Endothelial cell of umbilical vein (primary cell): ENCODE results near the gene TXNDC2. TPM values are rescaled to one million over a fixed set of nuclear protein-coding genes. Genes with fewer than 3 reads are reported as not detected.

ENCODE experiments used
- BruUV-seq: library from RNA; stranded (reverse); fragments of 400-500 nt; replicated peaks from 2 replicates; lab custom pipeline; 2021; lab: Mats Ljungman, UMichigan
- CTCF ChIA-PET: fragments of 300-600, 350-600 bp; sonication (Branson Sonifier 250); formaldehyde crosslinking; loops from one replicate; lab custom pipeline; 2021; ENCODE audit warnings: antibody characterized with exemption, inconsistent platforms; lab: Charles Lee
- POLR2A ChIA-PET: fragments of 300-600, 350-600 bp; sonication (Branson Sonifier 250); formaldehyde crosslinking; loops from one replicate; lab custom pipeline; 2021; ENCODE audit warnings: antibody characterized with exemption, inconsistent platforms; lab: Charles Lee
- DNase-seq: peaks from one replicate; pipeline ENCODE4 v3.0.0-alpha.2; 2011; ENCODE audit warnings: low read depth, low spot score
- FAIRE-seq: peaks from 2 replicates; lab custom pipeline; 2011; peaks lifted over from hg19 to GRCh38; lab: Jason Lieb, UNC
- H2AFZ ChIP-seq: 2 replicates; pipeline ENCODE4 v1.6.0; 2012; ENCODE audit warnings: low read depth, low read length, control low read depth, inconsistent platforms
- H3K27ac ChIP-seq: 2 replicates; pipeline ENCODE4 v1.5.1; 2011; ENCODE audit warnings: low read depth, mild to moderate bottlenecking, control low read depth, low read length, moderate library complexity; ENCODE audit not compliant: insufficient read depth
- H3K27me3 ChIP-seq, 2 experiments: 2 replicates each; pipeline versions ENCODE4 v1.6.0 to v1.6.1; 2011; ENCODE audit warnings: low read length in 2 of 2, mixed read lengths in 1 of 2; ENCODE audit not compliant: control insufficient read depth in 2 of 2, insufficient read depth in 2 of 2
- H3K36me3 ChIP-seq, 2 experiments: 2 replicates in 1 of 2; 3 replicates in 1 of 2; pipeline ENCODE4 v1.5.1; 2011; ENCODE audit warnings: low read length in 2 of 2, mild to moderate bottlenecking in 1 of 2, moderate library complexity in 1 of 2; ENCODE audit not compliant: control insufficient read depth in 2 of 2, insufficient read depth in 2 of 2; ENCODE audit errors: extremely low read depth in 1 of 2
- H3K4me1 ChIP-seq: 3 replicates; pipeline ENCODE4 v1.5.1; 2011; ENCODE audit warnings: mild to moderate bottlenecking, low read length; ENCODE audit not compliant: control insufficient read depth, insufficient read depth; ENCODE audit errors: extremely low read depth
- H3K4me2 ChIP-seq: 2 replicates; pipeline ENCODE4 v1.6.1; 2011; ENCODE audit warnings: low read length, control low read depth, mixed read lengths; ENCODE audit not compliant: insufficient read depth
- H3K4me3 ChIP-seq, 3 experiments: fragments of 200-600 bp in 1 of 3; sonication (generic), shearing (Covaris generic) in 1 of 3; replicated peaks in 1 of 3; 2 replicates each; pipeline ENCODE4 v1.5.1; 2011 to 2016; ENCODE audit warnings: control low read depth in 3 of 3, low read length in 3 of 3, mild to moderate bottlenecking in 2 of 3, inconsistent platforms in 1 of 3, low read depth in 1 of 3, moderate library complexity in 1 of 3; ENCODE audit not compliant: insufficient read depth in 1 of 3
- H3K79me2 ChIP-seq: 2 replicates; pipeline ENCODE4 v1.6.0; 2012; ENCODE audit warnings: low read length, inconsistent platforms; ENCODE audit not compliant: control insufficient read depth, insufficient read depth
- H3K9ac ChIP-seq: replicated peaks from 2 replicates; pipeline ENCODE3; 2011; ENCODE audit warnings: low read length, control low read depth; ENCODE audit not compliant: insufficient read depth; ENCODE audit errors: extremely low read depth
- H3K9me1 ChIP-seq: replicated peaks from 3 replicates; pipeline ENCODE4 v1.6.0; 2011; ENCODE audit warnings: mild to moderate bottlenecking, low read length; ENCODE audit not compliant: control insufficient read depth, insufficient read depth; ENCODE audit errors: extremely low read depth
- H3K9me3 ChIP-seq: replicated peaks from 2 replicates; pipeline ENCODE4 v1.5.1; 2012; ENCODE audit warnings: low read length, inconsistent platforms; ENCODE audit not compliant: control insufficient read depth, insufficient read depth
- H4K20me1 ChIP-seq: replicated peaks from 2 replicates; pipeline ENCODE3; 2011; ENCODE audit warnings: mild to moderate bottlenecking, low read length; ENCODE audit not compliant: control insufficient read depth, insufficient read depth; ENCODE audit errors: extremely low read depth
- CTCF ChIP-seq, 2 donors: IDR thresholded peaks; 1 replicate in 1 of 2; 2 replicates in 1 of 2; pipeline ENCODE4 v1.5.1; 2011; ENCODE audit warnings: low read length in 2 of 2, mild to moderate bottlenecking in 2 of 2, moderate library complexity in 2 of 2, control low read depth in 1 of 2, inconsistent platforms in 1 of 2, low read depth in 1 of 2; ENCODE audit not compliant: insufficient read depth in 1 of 2; ENCODE audit errors: extremely low read depth in 1 of 2
- EZH2 ChIP-seq: IDR thresholded peaks from 2 replicates; pipeline ENCODE4 v1.6.1; 2012; ENCODE audit warnings: borderline replicate concordance, low read depth, mild to moderate bottlenecking, moderate library complexity, low read length, inconsistent platforms; ENCODE audit not compliant: severe bottlenecking
- FOS ChIP-seq: IDR thresholded peaks from 2 replicates; pipeline ENCODE4 v1.6.1; 2011; ENCODE audit warnings: mild to moderate bottlenecking, low read length, moderate library complexity, borderline replicate concordance; ENCODE audit not compliant: insufficient read depth
- GATA2 ChIP-seq: IDR thresholded peaks from 2 replicates; pipeline ENCODE4 v1.7.0; 2011; ENCODE audit warnings: low read depth, mild to moderate bottlenecking, moderate library complexity, mixed read lengths, low read length; ENCODE audit not compliant: insufficient read length, insufficient read depth
- JUN ChIP-seq: IDR thresholded peaks from 2 replicates; pipeline ENCODE4 v1.6.1; 2011; ENCODE audit warnings: borderline replicate concordance, low read depth; ENCODE audit not compliant: insufficient read length, insufficient read depth
- MYC ChIP-seq: IDR thresholded peaks from one replicate; pipeline ENCODE4 v1.6.1; 2011; ENCODE audit warnings: mild to moderate bottlenecking, low read depth, low read length
- POLR2A ChIP-seq: IDR thresholded peaks from 2 replicates; pipeline ENCODE4 v1.6.1; 2012; ENCODE audit warnings: low read depth, mild to moderate bottlenecking, control low read depth, low read length
- POLR2AphosphoS5 ChIP-seq: IDR thresholded peaks from 2 replicates; pipeline ENCODE4 v1.6.1; 2012; ENCODE audit warnings: low read depth, mild to moderate bottlenecking, control low read depth, low read length, moderate library complexity; ENCODE audit not compliant: insufficient read depth
- dilution Hi-C: fragments of 300-500 bp; cut with MboI; formaldehyde crosslinking; loops from one replicate; pipeline ENCODE4 v1.15.0; 2019; ENCODE audit warnings: low sequenced_read_pairs; ENCODE audit not compliant: extremely low pct_ligation_motif_present
- intact Hi-C: fragments of 100-400 bp; cut with micrococcal nuclease; formaldehyde crosslinking; loops from one replicate; pipeline ENCODE4 v1.10.0; 2022
- polyA plus RNA-seq, 4 experiments: library from polyadenylated mRNA; depleted of rRNA in 3 of 4; stranded (reverse) in 3 of 4; unstranded in 1 of 4; fragments of >200 nt; gene quantifications; 2 replicates each; pipeline versions ENCODE4 v1.2.1 to v1.2.3, GENCODE V29; 2011 to 2012; ENCODE audit warnings: missing spikeins in 1 of 4
- total RNA-seq: library from RNA; stranded (reverse); gene quantifications from 2 replicates; pipeline ENCODE4 v1.2.3, GENCODE V29; 2021
- TF ChIP-seq, protein P1 (sequence below): IDR thresholded peaks from 2 replicates; pipeline ENCODE4 v1.6.1; 2011; ENCODE audit not compliant: insufficient read depth, insufficient read length

TXNDC2 gene
- total and polyA plus RNA-seq, 2 donors (not counting 3 experiments of a cell fraction or from before 2014, with no cell fraction given): 0.12 TPM; not detected in 1

- POLR2A ChIA-PET: no interaction called here
- no peaks in the 10 kb centered on the region for H3K36me3 ChIP-seq
- no peak overlapping the region for H3K4me3 ChIP-seq
- peaks cover 9% of the 10 kb centered on the region for H3K4me1 ChIP-seq
- H3K79me2 ChIP-seq: peaks cover 15% of the 10 kb centered on the region
- DNase-seq (no peak), FAIRE-seq (no peak)
- no peak overlapping the region for H3K4me2 ChIP-seq
- no peaks in the 10 kb centered on the region for H3K9me1 ChIP-seq
- TF ChIP-seq JUN (no peak), EZH2 (no peak), CTCF (IDR thresholded peaks at IDR 0.05; ENCODE audit: extremely low read depth in 1 of 2, insufficient read depth in 1 of 2, low read depth in 1 of 2, low read length in 2 of 2) (no peak), POLR2AphosphoS5 (no peak), MYC (no peak), POLR2A (no peak), FOS (no peak), GATA2 (no peak)
- TF ChIP-seq, protein P1, sequence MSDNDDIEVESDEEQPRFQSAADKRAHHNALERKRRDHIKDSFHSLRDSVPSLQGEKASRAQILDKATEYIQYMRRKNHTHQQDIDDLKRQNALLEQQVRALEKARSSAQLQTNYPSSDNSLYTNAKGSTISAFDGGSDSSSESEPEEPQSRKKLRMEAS: no peak
- no peaks in the 10 kb centered on the region for H3K9me3 ChIP-seq
- peaks cover 0 to 7% of the 10 kb centered on the region in 2 experiments for H3K27me3 ChIP-seq
- intact Hi-C loops (no loop called here), dilution Hi-C loops (no loop called here)
- no peak overlapping the region for H3K27ac ChIP-seq
- CTCF ChIA-PET: no interaction called here
- peaks cover 4% of the 10 kb centered on the region for H4K20me1 ChIP-seq
- no TSS peak for BruUV-seq
- H3K9ac ChIP-seq: no peak overlapping the region
- no peak overlapping the region for H2AFZ ChIP-seq
Observed at GRCh38 chr18:9910661-9911060, 24.9 kb downstream of the TXNDC2 start.
